RWPE2 (cell line): Measurements from ENCODE around the gene DDX47.
A peak's percentile ranks its signal among the peaks of the same experiment; 100 is the strongest.

ENCODE experiments used
- ATAC-seq: fragments of 200-7000 bp; cut with Tn5 transposase; 3 replicates; pipeline ENCODE4 v1.9.1; 2021; ENCODE audit warnings: low read depth
- DNase-seq: peaks from one replicate; pipeline ENCODE4 v3.0.0-alpha.2; 2020; ENCODE audit warnings: low spot score
- H3K27ac ChIP-seq: fragments of 450-650 bp; 2 replicates; pipeline ENCODE4 v1.5.1; 2017; ENCODE audit warnings: mild to moderate bottlenecking; ENCODE audit not compliant: poor library complexity, severe bottlenecking
- H3K27me3 ChIP-seq: fragments of 250-450 bp; sonication (Bioruptor Pico); 2 replicates; pipeline ENCODE4 v1.5.1; 2021; ENCODE audit warnings: mild to moderate bottlenecking, moderate library complexity; ENCODE audit not compliant: insufficient read depth, poor library complexity, severe bottlenecking
- H3K36me3 ChIP-seq: fragments of 250-450 bp; sonication (Bioruptor Pico); 2 replicates; pipeline ENCODE4 v1.5.1; 2020; ENCODE audit warnings: low read depth, mild to moderate bottlenecking, moderate library complexity
- H3K4me1 ChIP-seq: fragments of 250-450 bp; sonication (Bioruptor Pico); 2 replicates; pipeline ENCODE4 v1.5.1; 2021; ENCODE audit warnings: mild to moderate bottlenecking, moderate library complexity; ENCODE audit not compliant: insufficient read depth, poor library complexity, severe bottlenecking
- H3K4me3 ChIP-seq: fragments of 250-450 bp; sonication (Bioruptor Pico); 2 replicates; pipeline ENCODE4 v1.5.1; 2021; ENCODE audit warnings: mild to moderate bottlenecking, moderate library complexity; ENCODE audit not compliant: severe bottlenecking
- H3K9me3 ChIP-seq: fragments of 250-450 bp; sonication (Bioruptor Pico); 2 replicates; pipeline ENCODE4 v1.5.1; 2021; ENCODE audit warnings: mild to moderate bottlenecking, moderate library complexity; ENCODE audit not compliant: severe bottlenecking
- TF ChIP-seq, protein P1 (sequence below): fragments of 450-650 bp; IDR thresholded peaks from one replicate; pipeline ENCODE4 v1.5.1; 2017; ENCODE audit warnings: mild to moderate bottlenecking, moderate library complexity; ENCODE audit not compliant: poor library complexity, severe bottlenecking

DDX47 gene

DNA sequence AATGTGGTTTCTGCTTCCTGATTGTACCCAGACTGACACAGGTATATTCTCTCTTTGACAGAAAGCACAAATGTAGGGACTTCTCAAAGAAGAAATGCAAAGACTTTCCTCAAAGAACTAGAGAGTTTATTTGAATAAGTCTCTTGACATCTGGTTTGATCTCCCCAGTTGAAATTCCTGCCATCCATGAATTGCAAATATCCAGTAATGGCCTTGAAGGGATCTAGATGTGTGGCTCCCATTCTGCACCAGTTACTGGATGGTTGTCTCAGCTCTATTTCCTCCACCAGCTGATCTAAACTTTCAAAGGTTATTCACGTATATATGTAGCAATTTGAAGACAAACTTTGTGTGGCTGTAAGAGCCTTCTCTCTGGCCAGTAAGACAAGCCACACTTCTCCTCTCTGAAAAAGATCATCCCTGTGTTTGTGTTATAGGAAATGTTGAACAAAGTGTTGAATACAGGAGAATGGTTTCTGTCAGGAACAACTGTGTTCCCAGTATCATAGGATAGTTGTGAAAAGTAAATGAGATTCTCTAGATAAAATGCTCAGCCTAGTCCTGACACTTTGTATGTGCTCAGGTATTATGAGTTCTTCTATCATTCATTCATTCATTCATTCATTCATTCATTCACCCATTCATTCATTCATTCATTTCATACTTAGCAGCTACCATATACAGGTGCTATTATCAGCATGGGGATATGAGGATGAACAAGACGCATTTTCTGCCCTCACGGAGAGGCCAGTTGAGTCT is 55.5 kb downstream of the DDX47 start:
- DNase-seq (no peak), ATAC-seq (no peak)
- TF ChIP-seq, protein P1, sequence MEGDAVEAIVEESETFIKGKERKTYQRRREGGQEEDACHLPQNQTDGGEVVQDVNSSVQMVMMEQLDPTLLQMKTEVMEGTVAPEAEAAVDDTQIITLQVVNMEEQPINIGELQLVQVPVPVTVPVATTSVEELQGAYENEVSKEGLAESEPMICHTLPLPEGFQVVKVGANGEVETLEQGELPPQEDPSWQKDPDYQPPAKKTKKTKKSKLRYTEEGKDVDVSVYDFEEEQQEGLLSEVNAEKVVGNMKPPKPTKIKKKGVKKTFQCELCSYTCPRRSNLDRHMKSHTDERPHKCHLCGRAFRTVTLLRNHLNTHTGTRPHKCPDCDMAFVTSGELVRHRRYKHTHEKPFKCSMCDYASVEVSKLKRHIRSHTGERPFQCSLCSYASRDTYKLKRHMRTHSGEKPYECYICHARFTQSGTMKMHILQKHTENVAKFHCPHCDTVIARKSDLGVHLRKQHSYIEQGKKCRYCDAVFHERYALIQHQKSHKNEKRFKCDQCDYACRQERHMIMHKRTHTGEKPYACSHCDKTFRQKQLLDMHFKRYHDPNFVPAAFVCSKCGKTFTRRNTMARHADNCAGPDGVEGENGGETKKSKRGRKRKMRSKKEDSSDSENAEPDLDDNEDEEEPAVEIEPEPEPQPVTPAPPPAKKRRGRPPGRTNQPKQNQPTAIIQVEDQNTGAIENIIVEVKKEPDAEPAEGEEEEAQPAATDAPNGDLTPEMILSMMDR, result no peak
- Histone ChIP-seq H3K4me1 (peaks cover 27% of the 10 kb centered on the region), H3K4me3 (no peak overlapping the region), H3K27ac (no peak overlapping the region), H3K27me3 (no peaks in the 10 kb centered on the region), H3K36me3 (no peaks in the 10 kb centered on the region), H3K9me3 (no peaks in the 10 kb centered on the region)

DNA sequence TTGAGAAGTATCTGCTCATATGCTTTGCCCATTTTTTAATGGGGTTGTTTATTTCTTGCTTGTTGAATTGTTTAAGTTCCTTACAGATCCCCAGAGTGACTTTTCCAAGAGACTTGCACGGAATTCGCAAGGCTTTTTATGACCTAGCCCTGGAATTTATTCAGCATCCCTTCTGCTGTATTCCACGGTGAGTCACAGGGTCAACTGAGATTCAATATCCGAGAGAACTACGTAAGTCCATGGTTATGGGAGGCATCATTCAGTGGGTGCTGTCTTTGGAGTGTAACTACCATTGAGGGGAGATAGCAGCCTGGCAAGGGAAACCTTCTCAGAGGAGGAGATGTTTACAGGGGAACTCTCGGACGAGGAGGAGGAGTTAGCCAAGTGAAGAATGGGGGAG is 57.3 kb downstream of the DDX47 start:
- H3K27ac ChIP-seq, result peak overlapping the region; percentile 97
- no peak overlapping the region for H3K4me3 ChIP-seq
- DNase-seq (no peak), ATAC-seq (peak; percentile 31; the same call in 1 of the 3 replicates)
- TF ChIP-seq, protein P1, result no peak
- H3K9me3 ChIP-seq, result no peaks in the 10 kb centered on the region
- H3K36me3 ChIP-seq, result no peaks in the 10 kb centered on the region
- no peaks in the 10 kb centered on the region for H3K27me3 ChIP-seq
- peaks cover 35% of the 10 kb centered on the region for H3K4me1 ChIP-seq

DNA sequence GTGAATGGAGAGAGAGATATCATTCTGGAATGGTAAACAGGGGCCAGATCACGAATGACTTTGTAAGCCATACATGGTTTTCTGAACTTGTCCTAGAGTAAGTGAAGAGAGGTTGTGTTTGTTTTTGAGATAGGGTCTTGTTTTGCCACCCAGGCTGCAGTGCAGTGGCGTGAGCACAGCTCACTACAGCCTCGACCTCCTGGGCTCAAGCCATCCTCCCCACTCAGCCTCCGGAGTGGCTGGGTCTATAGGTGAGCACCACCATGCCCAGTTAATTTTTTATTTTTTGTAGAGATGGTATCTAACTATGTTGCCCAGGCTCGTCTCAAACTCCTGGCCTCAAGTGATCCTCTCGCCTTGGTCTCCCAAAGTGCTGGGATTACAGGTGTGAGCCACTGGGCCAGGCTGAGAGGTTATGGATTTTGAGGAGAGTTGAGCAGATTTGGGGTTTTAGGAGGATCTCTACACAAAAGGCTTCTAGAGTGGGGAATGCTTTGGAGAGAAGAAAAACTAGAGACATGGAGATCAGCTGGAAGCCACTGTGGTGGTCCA is 58.5 kb downstream of the DDX47 start:
- H3K27me3 ChIP-seq, result no peaks in the 10 kb centered on the region
- H3K27ac ChIP-seq, result peak overlapping the region; percentile 97
- DNase-seq, result no peak
- H3K9me3 ChIP-seq, result no peaks in the 10 kb centered on the region
- no peak for ATAC-seq
- peaks cover 35% of the 10 kb centered on the region for H3K4me1 ChIP-seq
- no peak overlapping the region for H3K4me3 ChIP-seq
- no peaks in the 10 kb centered on the region for H3K36me3 ChIP-seq
- TF ChIP-seq, protein P1, result no peak

DNA sequence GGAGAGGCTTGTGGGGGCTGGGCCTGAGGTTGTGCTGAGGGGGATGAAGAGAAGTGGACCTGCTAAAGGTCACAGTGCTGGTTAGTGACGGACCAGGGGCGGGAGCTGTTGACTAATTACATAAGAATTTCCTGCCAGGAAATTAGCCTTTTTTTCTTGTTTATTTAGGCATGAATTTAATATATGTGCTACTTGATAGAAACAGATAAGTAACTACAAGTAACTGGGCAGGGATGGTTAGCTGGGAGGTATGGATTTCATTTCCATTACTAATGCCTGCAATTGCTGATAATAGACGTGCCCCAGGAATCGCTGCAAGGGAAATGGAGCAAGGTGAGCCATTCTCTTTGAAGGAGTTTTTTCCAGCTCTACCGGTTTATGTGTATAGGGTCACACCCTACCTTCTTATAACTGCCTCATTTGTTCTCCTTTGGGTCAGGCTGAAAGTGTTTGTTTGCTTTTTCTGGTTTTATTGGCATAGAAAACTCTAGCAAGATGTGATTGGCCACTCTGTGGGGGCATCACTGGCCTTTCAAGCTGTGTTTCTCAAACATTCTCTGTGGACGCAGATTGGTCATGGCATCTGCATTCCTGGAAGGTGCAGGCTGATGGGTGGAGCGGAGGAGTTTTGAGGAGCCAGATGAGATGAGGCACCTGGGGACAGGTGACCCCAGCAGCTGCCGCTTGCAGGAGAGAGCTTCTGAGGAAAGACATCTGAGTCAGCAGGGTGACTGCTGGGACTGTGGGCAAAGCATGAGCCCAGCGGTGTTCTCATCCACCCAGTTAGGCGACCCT is 59.2 kb downstream of the DDX47 start:
- Histone ChIP-seq H3K36me3 (no peaks in the 10 kb centered on the region), H3K4me3 (no peak overlapping the region), H3K9me3 (no peaks in the 10 kb centered on the region), H3K27ac (peak overlapping the region; percentile 97), H3K27me3 (no peaks in the 10 kb centered on the region), H3K4me1 (peaks cover 36% of the 10 kb centered on the region)
- peak; percentile 81 for ATAC-seq
- peak; percentile 68 for DNase-seq
- TF ChIP-seq, protein P1, result no peak
